ENCODE data around the gene TNNT2.

TNNT2 gene

DNA sequence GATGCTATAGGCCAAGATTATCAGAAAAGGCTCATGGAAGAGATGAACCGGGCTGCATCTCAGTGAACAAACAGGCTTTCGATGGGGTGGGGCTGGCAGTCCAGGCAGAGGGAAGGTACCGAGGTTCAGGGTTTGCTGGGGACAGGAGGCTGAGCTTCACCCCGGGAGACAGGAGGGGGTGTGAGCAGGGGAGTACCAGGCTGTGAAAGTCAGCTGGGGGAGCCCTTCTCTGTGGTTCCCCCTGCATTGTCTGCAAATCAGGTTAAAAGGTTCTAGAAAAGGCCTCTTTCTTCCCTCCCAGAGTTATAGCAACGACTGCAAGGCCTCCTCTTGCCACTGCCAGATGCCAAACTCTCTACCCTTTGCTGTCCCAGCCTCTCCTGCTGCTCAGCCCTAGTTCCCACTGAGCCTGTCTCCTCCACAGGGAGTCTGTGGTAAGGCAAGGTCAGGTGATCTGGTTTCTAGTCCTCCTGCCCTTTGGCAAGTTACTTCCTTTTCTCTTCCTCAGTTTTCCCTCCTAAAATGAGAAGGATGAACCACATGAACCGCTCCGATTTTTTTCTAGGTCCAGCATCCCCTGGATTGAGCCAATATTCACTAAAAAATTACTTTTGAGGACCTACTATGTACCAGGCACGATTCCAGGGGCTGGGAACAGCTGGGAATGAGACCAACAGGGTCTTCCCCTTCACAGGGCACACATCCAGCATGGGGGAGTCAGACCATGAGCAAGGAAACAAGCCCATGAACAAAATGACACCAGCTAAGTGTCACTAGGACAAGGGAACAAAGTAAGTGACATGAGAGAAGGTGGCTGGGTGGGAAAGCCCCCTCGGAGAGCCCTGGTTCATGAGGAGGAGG, 14.4 kb upstream of the TNNT2 start:
- H3K36me3 ChIP-seq (ENCODE audit: insufficient read depth, low read length), result no peaks in the 10 kb centered on the region
- H3K27ac ChIP-seq (ENCODE audit: low read depth, low read length), result no peak overlapping the region
- H3K4me3 ChIP-seq (ENCODE audit: low read depth, low read length), result no peak overlapping the region
- H2AFZ ChIP-seq (ENCODE audit: low read length, unreplicated experiment), result no peak overlapping the region
- no peaks in the 10 kb centered on the region for H3K79me2 ChIP-seq (ENCODE audit: control insufficient read depth, insufficient read depth, low read length, unreplicated experiment)
- no peaks in the 10 kb centered on the region for H3K4me1 ChIP-seq (ENCODE audit: control insufficient read depth, insufficient read depth, low read length, unreplicated experiment)
- H3K27me3 ChIP-seq (ENCODE audit: insufficient read depth, low read length), result peaks cover 26% of the 10 kb centered on the region

DNA sequence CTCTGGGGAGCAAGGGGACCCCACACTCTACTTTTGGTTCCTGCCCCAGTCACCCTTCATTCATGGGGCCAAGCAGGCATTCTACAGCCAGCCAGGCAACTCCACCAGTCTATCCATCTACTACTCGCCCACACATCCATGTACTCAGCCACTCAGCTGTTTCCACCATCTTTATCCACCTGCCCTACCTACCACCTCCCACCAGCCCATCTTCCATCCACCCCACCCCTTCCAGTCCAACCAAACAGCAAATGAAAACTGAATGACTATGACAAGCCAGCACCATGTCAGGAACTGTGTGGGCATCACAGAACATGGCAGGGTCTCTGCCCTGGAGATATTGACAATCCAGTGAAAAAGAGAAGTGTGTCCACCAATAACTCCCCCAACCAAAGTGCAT, 13.7 kb upstream of the TNNT2 start:
- H3K79me2 ChIP-seq (ENCODE audit: control insufficient read depth, insufficient read depth, low read length, unreplicated experiment), result no peaks in the 10 kb centered on the region

DNA sequence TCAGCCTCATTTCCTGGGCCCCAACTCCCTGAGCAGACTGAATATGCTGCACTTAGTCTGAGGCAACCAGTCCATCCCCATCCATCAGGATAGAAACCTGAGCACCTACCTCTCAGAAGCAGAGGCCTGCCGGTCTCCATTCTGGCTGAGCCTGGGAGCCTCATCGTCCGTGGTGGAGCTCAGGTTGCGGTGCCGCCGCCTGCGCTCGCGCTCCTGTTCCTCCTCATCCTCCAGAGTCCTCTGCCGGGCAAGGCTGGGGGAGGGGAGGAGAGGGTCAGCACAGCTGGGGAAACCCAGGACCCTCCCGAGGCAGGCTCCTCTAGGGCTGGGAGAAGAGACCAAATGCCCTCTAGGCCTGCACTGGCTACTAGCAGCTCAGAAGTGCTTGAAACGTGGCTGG, 11.6 kb upstream of the TNNT2 start:
- no peak overlapping the region for H2AFZ ChIP-seq (ENCODE audit: low read length, unreplicated experiment)
- H3K4me1 ChIP-seq (ENCODE audit: control insufficient read depth, insufficient read depth, low read length, unreplicated experiment), result peaks cover 10% of the 10 kb centered on the region
- H3K36me3 ChIP-seq (ENCODE audit: insufficient read depth, low read length), result no peaks in the 10 kb centered on the region
- no peaks in the 10 kb centered on the region for H3K79me2 ChIP-seq (ENCODE audit: control insufficient read depth, insufficient read depth, low read length, unreplicated experiment)
- H3K4me3 ChIP-seq (ENCODE audit: low read depth, low read length), result no peak overlapping the region
- H3K27me3 ChIP-seq (ENCODE audit: insufficient read depth, low read length), result peaks cover 16% of the 10 kb centered on the region
- H3K27ac ChIP-seq (ENCODE audit: low read depth, low read length), result no peak overlapping the region

More for the DNA sequence above, 13.7 kb upstream of the TNNT2 start:
- Histone ChIP-seq H3K27ac (ENCODE audit: low read depth, low read length) (no peak overlapping the region), H2AFZ (ENCODE audit: low read length, unreplicated experiment) (no peak overlapping the region), H3K36me3 (ENCODE audit: insufficient read depth, low read length) (no peaks in the 10 kb centered on the region), H3K4me3 (ENCODE audit: low read depth, low read length) (no peak overlapping the region), H3K27me3 (ENCODE audit: insufficient read depth, low read length) (peaks cover 26% of the 10 kb centered on the region), H3K4me1 (ENCODE audit: control insufficient read depth, insufficient read depth, low read length, unreplicated experiment) (no peaks in the 10 kb centered on the region)

DNA sequence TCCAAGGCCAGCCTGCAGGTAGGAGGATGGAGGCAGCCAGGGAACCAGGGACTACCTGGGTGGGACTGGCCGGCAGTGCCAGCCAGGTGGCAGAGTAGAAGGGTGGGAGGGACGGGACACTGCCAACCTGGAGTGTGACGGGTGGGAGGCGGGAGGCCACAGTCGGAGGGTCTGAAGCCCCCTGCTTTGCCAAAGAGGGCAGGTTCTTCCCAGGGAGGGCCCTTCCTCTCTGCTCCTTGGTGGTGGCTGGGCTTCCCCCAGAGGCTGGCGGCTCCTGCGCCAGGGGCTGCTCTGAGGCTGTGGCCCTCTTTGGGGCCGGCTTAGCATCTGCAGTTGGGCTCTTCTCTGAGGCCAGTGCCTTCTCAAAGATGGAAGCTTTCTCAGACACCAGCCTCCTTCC, 8.7 kb upstream of the TNNT2 start:
- H3K4me3 ChIP-seq (ENCODE audit: low read depth, low read length), result no peak overlapping the region
- peaks cover under 1% of the 10 kb centered on the region; the same call in 1 of the 2 replicates for H3K27me3 ChIP-seq (ENCODE audit: insufficient read depth, low read length)
- H3K79me2 ChIP-seq (ENCODE audit: control insufficient read depth, insufficient read depth, low read length, unreplicated experiment), result no peaks in the 10 kb centered on the region
- H2AFZ ChIP-seq (ENCODE audit: low read length, unreplicated experiment), result no peak overlapping the region
- H3K27ac ChIP-seq (ENCODE audit: low read depth, low read length), result no peak overlapping the region
- peaks cover 17% of the 10 kb centered on the region for H3K4me1 ChIP-seq (ENCODE audit: control insufficient read depth, insufficient read depth, low read length, unreplicated experiment)
- no peaks in the 10 kb centered on the region for H3K36me3 ChIP-seq (ENCODE audit: insufficient read depth, low read length)

DNA sequence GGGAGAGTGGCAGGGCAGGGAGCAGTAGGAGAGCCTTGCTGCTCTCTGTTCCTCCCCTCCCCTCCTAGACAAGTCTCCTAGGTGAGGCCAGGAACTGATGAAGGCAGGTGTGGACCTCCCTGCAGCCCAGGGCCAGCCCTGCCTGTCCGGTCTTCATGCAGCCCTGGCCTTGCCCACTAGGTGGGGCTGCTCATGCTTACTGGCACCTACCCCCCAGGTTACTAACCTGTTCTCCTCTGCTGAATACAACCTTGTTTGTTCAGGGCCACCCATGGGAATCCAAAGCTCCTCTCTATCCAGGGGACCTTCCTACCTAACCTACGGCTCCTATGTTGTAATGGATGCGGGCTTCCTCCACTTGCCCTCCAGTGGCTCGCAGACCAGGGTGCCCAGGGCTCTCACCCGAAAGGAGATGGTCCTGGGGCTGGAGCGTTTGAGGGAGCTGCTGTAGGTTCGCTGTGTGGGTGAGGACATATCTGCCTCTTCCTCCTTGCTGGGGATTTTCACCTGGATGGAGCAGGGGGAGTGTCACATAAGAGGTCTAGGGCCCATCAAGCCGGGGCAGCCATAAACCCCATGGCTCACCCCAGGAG, 7.9 kb upstream of the TNNT2 start:
- H3K4me1 ChIP-seq (ENCODE audit: control insufficient read depth, insufficient read depth, low read length, unreplicated experiment), result peaks cover 17% of the 10 kb centered on the region
- no peak overlapping the region for H3K27ac ChIP-seq (ENCODE audit: low read depth, low read length)
- no peak overlapping the region for H2AFZ ChIP-seq (ENCODE audit: low read length, unreplicated experiment)
- no peaks in the 10 kb centered on the region for H3K79me2 ChIP-seq (ENCODE audit: control insufficient read depth, insufficient read depth, low read length, unreplicated experiment)
- H3K36me3 ChIP-seq (ENCODE audit: insufficient read depth, low read length), result no peaks in the 10 kb centered on the region
- no peaks in the 10 kb centered on the region for H3K27me3 ChIP-seq (ENCODE audit: insufficient read depth, low read length)
- H3K4me3 ChIP-seq (ENCODE audit: low read depth, low read length), result no peak overlapping the region

DNA sequence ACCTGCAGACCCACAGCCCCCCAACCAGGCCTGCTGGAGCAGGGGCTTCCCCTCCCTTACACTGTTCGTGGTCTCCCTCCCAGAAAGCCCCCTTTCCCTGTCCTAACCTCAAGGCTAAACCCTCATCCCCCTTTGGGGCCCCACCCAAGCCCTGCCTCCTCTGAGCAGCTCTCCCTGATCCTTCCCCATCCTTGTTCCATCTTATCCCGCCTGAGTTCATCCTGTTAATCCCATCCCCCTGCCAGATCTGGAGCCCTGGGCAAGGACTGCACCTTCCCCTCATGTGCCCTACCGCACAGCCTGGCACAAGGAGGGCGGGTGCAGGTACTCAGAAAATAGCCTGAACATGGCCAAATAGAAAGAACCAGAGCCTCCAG, 6.9 kb upstream of the TNNT2 start:
- peaks cover 17% of the 10 kb centered on the region for H3K4me1 ChIP-seq (ENCODE audit: control insufficient read depth, insufficient read depth, low read length, unreplicated experiment)
- H2AFZ ChIP-seq (ENCODE audit: low read length, unreplicated experiment), result no peak overlapping the region
- no peaks in the 10 kb centered on the region for H3K79me2 ChIP-seq (ENCODE audit: control insufficient read depth, insufficient read depth, low read length, unreplicated experiment)
- no peaks in the 10 kb centered on the region for H3K36me3 ChIP-seq (ENCODE audit: insufficient read depth, low read length)
- H3K27ac ChIP-seq (ENCODE audit: low read depth, low read length), result no peak overlapping the region
- no peaks in the 10 kb centered on the region for H3K27me3 ChIP-seq (ENCODE audit: insufficient read depth, low read length)
- 0 out of 2 replicates have a peak overlapping the region, but pooled peaks have one; percentile 11 for H3K4me3 ChIP-seq (ENCODE audit: low read depth, low read length)

DNA sequence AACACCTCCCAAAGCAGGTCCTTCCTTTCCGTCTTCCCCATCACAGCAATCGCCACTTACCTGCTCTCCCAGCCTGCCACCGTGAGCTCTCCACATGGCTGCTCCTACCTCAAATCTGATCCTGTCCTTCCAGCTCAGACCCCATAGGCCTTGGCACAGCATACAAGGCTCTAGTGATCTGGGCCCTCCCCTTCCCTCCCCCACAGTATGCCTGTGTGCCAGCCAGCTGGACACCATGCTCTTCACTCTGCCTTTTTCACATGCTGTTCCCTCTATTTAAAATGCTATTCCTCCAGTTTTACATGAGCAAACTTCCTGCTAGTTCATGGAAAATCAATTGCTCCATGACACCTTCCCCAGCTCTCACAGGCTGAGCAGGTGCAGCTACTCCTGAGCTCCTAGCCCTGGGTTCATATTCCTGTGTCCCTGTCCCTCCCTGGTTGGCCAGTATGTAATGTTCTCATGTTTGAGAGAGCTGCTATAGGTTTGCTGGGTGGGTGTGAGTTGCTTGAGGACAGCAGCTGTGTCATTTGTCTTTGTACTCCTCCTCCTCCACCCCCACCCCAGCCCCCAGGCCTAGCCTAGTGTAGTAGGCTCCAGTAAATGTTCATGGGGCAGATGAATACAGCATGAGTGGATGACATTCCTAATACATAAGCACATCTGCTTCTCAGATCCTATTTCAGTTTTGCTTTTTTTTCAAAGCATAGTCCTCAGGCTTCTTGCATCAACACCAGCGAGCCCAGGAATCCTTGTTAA, 6.3 kb upstream of the TNNT2 start:
- no peaks in the 10 kb centered on the region for H3K27me3 ChIP-seq (ENCODE audit: insufficient read depth, low read length)
- H2AFZ ChIP-seq (ENCODE audit: low read length, unreplicated experiment), result no peak overlapping the region
- H3K27ac ChIP-seq (ENCODE audit: low read depth, low read length), result peak overlapping the region; percentile 41
- peaks cover 17% of the 10 kb centered on the region for H3K4me1 ChIP-seq (ENCODE audit: control insufficient read depth, insufficient read depth, low read length, unreplicated experiment)
- no peaks in the 10 kb centered on the region for H3K36me3 ChIP-seq (ENCODE audit: insufficient read depth, low read length)
- no peaks in the 10 kb centered on the region for H3K79me2 ChIP-seq (ENCODE audit: control insufficient read depth, insufficient read depth, low read length, unreplicated experiment)
- H3K4me3 ChIP-seq (ENCODE audit: low read depth, low read length), result 0 out of 2 replicates have a peak overlapping the region, but pooled peaks have one; percentile 11

DNA sequence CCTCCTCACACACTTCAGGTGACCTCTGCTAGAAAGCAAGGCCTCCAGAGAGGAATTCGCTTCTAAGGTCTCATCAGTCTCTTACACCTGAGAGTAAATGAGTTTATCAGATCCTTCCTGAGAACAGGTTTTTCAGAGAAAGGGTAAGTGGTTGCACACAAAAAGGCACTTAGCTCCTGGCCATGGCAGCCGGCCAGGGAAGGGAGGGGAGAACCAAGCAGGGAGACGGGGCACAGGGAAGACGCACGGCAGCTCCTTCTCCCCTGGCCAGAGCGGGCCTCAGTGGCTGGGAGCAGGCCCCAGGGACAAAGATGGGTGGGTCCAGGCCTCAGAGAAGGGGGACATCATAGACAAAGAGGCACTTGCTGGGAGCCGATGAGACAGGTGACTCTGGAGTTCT, 3.6 kb upstream of the TNNT2 start:
- H3K36me3 ChIP-seq (ENCODE audit: insufficient read depth, low read length), result no peaks in the 10 kb centered on the region
- H2AFZ ChIP-seq (ENCODE audit: low read length, unreplicated experiment), result no peak overlapping the region
- H3K4me1 ChIP-seq (ENCODE audit: control insufficient read depth, insufficient read depth, low read length, unreplicated experiment), result peaks cover 17% of the 10 kb centered on the region
- no peak overlapping the region for H3K27ac ChIP-seq (ENCODE audit: low read depth, low read length)
- H3K4me3 ChIP-seq (ENCODE audit: low read depth, low read length), result no peak overlapping the region
- H3K79me2 ChIP-seq (ENCODE audit: control insufficient read depth, insufficient read depth, low read length, unreplicated experiment), result no peaks in the 10 kb centered on the region
- peaks cover 2% of the 10 kb centered on the region; the same call in 1 of the 2 replicates for H3K27me3 ChIP-seq (ENCODE audit: insufficient read depth, low read length)

DNA sequence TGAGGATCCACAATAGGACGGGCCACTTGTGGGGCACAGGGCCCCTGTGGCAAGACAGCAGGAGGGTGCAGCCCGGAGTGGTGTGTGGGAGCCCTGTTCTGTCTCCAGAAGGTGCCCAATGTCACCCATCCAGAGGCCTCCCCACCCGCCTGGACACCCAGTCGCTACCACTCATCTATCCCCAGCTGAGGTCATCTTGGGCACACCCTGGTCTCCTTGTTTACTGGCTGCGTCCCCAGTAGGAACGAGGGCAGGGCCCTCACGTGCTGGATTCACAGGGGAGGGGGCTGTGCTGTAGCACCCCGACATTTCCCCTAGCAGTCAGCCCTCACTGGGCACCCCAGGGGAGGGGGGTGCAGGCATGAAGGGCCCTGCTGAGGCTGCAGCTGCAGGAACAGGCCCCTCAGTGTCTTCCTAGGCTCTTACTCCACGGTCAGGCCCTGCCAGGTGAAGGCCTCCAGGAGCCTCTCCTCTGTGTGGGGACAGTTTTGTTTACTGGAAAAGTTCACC, 2.3 kb upstream of the TNNT2 start:
- Histone ChIP-seq H3K36me3 (ENCODE audit: insufficient read depth, low read length) (no peaks in the 10 kb centered on the region), H3K4me1 (ENCODE audit: control insufficient read depth, insufficient read depth, low read length, unreplicated experiment) (peaks cover 14% of the 10 kb centered on the region), H2AFZ (ENCODE audit: low read length, unreplicated experiment) (no peak overlapping the region), H3K27ac (ENCODE audit: low read depth, low read length) (no peak overlapping the region), H3K27me3 (ENCODE audit: insufficient read depth, low read length) (peaks cover 16% of the 10 kb centered on the region), H3K79me2 (ENCODE audit: control insufficient read depth, insufficient read depth, low read length, unreplicated experiment) (no peaks in the 10 kb centered on the region), H3K4me3 (ENCODE audit: low read depth, low read length) (no peak overlapping the region)

DNA sequence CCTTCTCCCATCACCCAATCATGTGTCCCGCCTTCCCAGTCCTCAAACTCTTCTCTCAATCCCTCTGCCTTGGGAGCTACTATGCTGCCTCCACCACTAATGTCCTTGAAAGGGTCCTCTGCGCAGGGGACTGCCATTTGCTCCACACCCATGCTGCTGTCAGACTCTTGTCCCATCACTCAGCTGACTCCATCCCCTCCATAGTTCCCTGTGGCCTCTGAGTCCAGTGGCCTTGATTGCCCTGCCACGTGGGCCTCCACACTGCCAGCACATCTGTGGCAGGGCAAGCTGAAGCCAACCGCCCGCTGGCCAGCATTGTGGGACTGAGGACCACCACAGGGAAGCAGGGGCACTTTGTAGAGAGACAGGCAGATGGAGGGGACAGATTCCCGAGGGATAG, 1.3 kb upstream of the TNNT2 start:
- Histone ChIP-seq H3K79me2 (ENCODE audit: control insufficient read depth, insufficient read depth, low read length, unreplicated experiment) (no peaks in the 10 kb centered on the region), H2AFZ (ENCODE audit: low read length, unreplicated experiment) (no peak overlapping the region), H3K27me3 (ENCODE audit: insufficient read depth, low read length) (peaks cover 26% of the 10 kb centered on the region)

More for the DNA sequence above, 1.3 kb upstream of the TNNT2 start:
- no peaks in the 10 kb centered on the region for H3K36me3 ChIP-seq (ENCODE audit: insufficient read depth, low read length)
- peaks cover 5% of the 10 kb centered on the region for H3K4me1 ChIP-seq (ENCODE audit: control insufficient read depth, insufficient read depth, low read length, unreplicated experiment)
- H3K4me3 ChIP-seq (ENCODE audit: low read depth, low read length), result no peak overlapping the region
- no peak overlapping the region for H3K27ac ChIP-seq (ENCODE audit: low read depth, low read length)
